Left cardiac atrium (tissue), 4 donors: ENCODE measurements around the gene ST3GAL3. TPM values are rescaled to one million over a fixed set of nuclear protein-coding genes. Genes with fewer than 3 reads are reported as not detected.

Experiments used
- ATAC-seq, 2 donors: fragments of 200-7000 bp; cut with Tn5 transposase; one replicate each; pipeline ENCODE4 v1.9.1; 2020; ENCODE audit warnings: mild to moderate bottlenecking in 2 of 2, moderate library complexity in 2 of 2
- DNase-seq: peaks from one replicate; pipeline ENCODE4 v3.0.0-alpha.2; 2020
- intact Hi-C, 2 donors: fragments of 100-400 bp; cut with DNase I; formaldehyde crosslinking; loops; one replicate each; pipeline versions ENCODE4 v1.14.1 to v1.15.1; 2022 to 2023
- total RNA-seq, 2 donors: library from RNA; stranded (reverse); fragmentation: NEBNext Ultra II Directional; extraction: Animal tissue kit (Norgen Biotek cat#: 25700); gene quantifications; one replicate each; pipeline ENCODE4 v1.2.1, GENCODE V29; 2021
- donor health status: DM: no; HTN: yes; CAD: no.
- donor health status: DM: no; HTN: yes; CAD: no; lungs with severe emphysema.
- donor health status: DM: yes; HTN: yes; CAD: no.
- donor health status: Dilated cardiomyopathy.

Gene ST3GAL3
- total RNA-seq, 2 donors from 2014 or later = 19.4 to 25.9 TPM

DNA sequence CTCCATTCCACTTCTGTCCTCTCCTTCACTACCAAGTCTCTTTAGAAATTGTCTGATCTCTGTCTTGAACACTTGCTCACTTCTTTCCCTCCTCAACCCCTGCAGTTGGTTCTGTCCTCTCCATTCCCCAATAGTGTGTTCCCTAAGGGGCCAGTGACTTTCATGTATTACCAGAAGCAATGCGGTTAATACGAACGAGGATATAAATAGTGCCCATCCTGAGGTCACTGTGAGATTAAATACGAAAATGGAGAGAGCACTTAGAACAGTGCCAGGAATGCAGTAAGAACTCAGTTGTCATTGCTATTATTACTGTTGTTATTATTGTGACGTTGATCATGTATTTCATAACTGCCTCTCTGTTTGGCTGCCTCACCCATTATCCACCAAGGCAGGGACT, 173.3 kb downstream of the ST3GAL3 start:
- ATAC-seq = peak; percentile 57 to 63
- DNase-seq = no peak
- intact Hi-C loops = no loop called here

DNA sequence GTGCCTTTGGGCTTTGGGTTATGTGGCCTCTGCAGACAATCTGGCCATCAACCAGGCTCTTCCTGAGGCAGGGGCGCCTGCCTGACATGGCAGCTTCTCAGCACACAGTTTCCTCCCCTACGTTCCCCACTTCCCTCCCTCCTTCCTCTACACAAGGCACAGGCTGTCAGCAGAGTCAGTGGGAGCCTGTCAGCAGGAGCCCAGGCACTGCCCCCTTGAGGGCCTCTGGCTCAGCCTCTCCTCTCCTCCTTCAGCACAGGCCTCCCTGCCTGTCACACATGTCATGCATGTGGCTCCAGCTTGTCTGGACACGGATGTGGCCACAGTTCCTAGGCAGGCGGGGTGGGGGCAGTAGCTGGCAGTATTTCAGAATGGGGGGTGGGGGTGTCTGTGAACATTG, 174.1 kb downstream of the ST3GAL3 start:
- intact Hi-C loops = no loop called here
- ATAC-seq = no peak

GRCh38 chr1:43882763-43883162, 175.4 kb downstream of the ST3GAL3 start:
- DNase-seq (no peak), ATAC-seq (no peak)
- intact Hi-C loops = no loop called here

More for the DNA sequence above, 174.1 kb downstream of the ST3GAL3 start:
- DNase-seq = no peak

- DNase-seq (no peak), ATAC-seq (no peak)
- intact Hi-C loops = no loop called here
These were observed 176.0 kb downstream of the ST3GAL3 start for GRCh38 chr1:43883321-43883720.

DNA sequence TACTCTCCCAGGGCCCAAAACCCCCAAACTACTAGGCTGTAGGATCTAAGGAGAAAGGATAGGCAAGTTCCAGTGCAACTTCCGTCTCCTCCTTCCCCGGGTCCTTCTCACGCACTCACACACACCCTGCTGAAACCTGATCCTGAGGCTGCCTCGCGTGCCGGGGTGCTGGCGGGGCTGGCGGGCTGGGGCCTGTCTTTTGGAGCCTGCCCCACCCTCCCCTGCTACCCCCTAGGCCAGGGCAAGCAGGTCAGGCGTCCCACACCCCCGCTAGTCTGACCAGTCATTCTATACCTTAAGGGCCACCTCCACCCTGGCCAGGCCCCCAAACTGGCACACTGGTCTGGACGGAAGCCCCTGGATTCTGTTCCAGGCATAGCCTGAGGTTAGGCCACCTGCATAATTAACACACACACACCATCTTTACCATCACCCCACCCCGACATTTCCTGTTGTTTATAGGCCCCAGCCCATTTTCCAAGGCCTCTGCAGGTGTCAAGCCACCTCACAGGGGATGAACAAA, 178.0 kb downstream of the ST3GAL3 start:
- ATAC-seq (no peak), DNase-seq (no peak)
- intact Hi-C loops = no loop called here

DNA sequence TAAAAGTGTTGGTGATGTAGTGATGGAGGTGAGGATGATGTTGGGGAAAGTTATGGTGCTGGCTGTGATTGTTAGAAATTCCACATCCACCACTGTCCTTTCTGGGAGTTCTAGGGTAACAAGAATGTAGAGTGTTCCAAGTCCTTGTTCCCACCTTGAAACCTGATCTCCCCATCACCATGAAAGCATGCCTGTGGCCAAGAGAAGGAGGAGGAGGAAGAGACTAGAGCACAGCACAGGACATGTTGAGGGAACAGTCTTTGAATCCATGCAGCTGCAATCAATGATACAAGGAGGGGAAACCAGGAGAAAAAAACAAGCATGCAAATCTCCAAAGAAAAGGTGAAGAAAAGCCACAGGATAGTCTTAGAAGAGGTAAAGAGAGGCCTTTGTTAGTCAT, 180.4 kb downstream of the ST3GAL3 start:
- no peak for ATAC-seq
- DNase-seq = no peak
- intact Hi-C loops = no loop called here

GRCh38 chr1:43890815-43891214, 183.5 kb downstream of the ST3GAL3 start:
- intact Hi-C loops = no loop called here
- ATAC-seq (no peak), DNase-seq (no peak)

GRCh38 chr1:43893006-43893405, 185.7 kb downstream of the ST3GAL3 start:
- ATAC-seq (peak in 1 of 2 donors; percentile 44), DNase-seq (no peak)
- intact Hi-C loops = no loop called here

GRCh38 chr1:43898981-43899380, 191.6 kb downstream of the ST3GAL3 start:
- DNase-seq (no peak), ATAC-seq (no peak)
- intact Hi-C loops = no loop called here

- intact Hi-C loops = no loop called here
- ATAC-seq = no peak
- DNase-seq = no peak
These were observed 193.1 kb downstream of the ST3GAL3 start for GRCh38 chr1:43900386-43900785.

DNA sequence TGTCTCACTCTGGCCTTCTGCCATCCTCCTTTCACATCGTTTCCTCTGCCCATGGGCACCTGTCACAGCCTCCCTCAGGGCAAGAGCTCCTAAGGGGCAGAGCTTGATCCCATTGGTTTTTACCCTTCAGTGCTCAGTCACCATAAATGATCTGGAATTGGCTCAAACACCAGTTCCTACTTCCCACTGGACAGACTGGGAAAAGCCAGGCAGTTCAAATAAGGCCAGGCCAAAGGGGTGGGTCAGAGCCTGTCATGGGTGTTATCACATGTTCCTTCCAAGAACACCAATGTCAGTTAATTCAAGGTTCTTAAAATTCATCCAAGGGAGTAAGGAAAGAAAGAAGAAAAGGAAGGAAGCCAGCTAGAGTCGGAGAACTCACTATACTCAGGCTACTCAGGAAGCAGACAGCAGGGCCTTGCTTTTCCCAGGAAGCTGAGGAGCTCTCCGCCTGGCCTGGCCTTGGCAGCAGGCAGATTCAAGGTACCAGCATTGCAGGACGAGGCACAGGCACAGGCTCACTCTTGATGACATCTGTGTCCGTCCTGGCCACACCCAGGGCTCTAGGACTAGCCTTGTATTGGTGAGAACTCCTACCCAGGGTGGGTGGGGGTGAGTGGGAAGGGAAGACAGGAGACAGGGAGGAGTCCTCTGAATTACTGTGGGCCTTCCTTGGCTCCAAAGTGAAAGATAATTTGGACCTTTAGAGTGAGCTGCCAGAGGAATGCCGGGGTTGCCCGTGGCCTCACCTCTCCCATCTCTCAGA, 194.0 kb downstream of the ST3GAL3 start:
- intact Hi-C loops = no loop called here
- DNase-seq = no peak
- ATAC-seq = no peak

DNA sequence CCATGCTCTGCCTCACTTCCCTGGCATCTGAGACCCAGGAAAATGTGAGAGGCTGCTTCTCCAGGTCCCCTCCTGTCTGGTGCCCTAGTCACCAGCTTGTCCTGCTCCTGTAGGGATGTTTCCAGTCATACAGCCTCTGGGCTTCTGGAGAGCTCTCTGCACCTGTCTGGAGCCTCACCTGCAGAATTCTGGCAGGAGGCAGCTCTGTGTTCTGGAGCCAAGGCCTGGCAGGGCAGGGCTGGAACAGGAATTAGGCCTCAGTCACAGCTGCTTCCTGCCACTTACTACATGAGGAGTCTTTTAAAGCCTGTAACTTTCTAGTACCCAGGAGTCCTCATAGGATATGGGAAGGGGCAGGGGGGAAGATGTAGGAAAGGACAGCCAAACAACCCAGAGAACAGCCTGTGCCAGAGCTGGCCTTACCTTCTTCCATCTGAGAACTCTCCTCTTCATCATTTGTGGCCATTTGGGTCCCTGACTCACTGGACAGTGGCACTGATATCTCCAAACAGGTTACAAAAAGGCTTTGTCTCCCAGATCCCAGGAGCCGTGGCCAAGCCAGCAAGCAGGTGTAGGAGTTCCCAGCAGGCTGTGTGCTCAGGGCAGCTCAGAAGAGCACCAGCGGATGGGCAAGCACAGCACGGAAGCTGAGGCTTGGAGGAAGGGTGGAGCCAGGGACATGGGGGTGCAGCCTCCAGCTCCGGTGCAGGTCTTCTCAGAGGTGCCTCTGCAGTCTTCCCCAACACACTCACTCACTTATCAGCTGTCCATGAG, 194.9 kb downstream of the ST3GAL3 start:
- DNase-seq (no peak), ATAC-seq (no peak)
- intact Hi-C loops = no loop called here

- ATAC-seq = no peak
- intact Hi-C loops = no loop called here
- DNase-seq = no peak
These were observed 197.6 kb downstream of the ST3GAL3 start for GRCh38 chr1:43904660-43905551.

DNA sequence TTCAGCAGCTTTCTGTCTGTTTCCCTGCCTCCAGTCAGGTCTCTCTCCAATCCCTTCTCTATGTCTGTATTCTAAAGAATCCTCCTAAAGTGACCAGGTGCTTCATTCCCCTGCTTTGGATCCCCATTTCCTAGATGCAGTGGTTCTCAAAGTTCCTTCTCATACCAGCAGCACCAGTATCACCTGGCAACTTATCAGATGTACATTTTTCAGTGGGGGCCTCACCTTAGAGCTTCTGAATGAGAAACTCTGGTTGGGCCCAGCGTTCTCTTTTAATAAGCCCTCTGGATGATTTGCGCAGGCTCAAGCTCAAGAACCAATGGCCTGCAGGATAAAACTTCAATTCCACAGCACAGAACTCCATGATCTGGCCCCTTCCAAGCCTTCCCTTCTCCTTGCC, 200.9 kb downstream of the ST3GAL3 start:
- intact Hi-C loops = no loop called here
- ATAC-seq = no peak

GRCh38 chr1:43908858-43909257, 201.5 kb downstream of the ST3GAL3 start:
- ATAC-seq (no peak), DNase-seq (no peak)
- intact Hi-C loops = no loop called here

More for the DNA sequence above, 200.9 kb downstream of the ST3GAL3 start:
- no peak for DNase-seq

GRCh38 chr1:43910343-43910742, 203.0 kb downstream of the ST3GAL3 start:
- no peak for ATAC-seq
- intact Hi-C loops = no loop called here
- DNase-seq = no peak

DNA sequence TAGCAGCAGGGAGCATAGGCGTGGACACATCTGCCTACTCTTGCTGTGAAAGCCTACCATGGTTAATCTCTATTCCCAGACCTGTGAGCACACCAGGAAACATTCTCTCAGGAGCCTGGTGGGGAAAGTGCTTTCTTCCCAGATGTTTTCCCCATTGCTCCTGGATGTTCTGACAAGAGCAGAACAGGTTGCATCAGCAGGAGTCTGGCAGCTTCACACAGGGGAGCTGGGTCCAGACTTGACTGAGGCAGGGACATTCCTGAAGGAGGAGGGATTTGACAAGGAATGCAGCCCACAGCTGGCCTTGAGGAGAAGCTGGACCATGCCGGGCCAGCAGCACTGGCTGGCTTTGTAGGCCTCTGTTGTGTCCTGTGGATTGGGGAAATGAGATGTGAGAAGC, 205.3 kb downstream of the ST3GAL3 start:
- intact Hi-C loops = no loop called here
- ATAC-seq = peak in 1 of 2 donors; percentile 69
- DNase-seq = no peak

GRCh38 chr1:43913051-43913501, 205.7 kb downstream of the ST3GAL3 start:
- intact Hi-C loops = no loop called here
- no peak for ATAC-seq
- no peak for DNase-seq

GRCh38 chr1:43913666-43914360, 206.5 kb downstream of the ST3GAL3 start:
- ATAC-seq (no peak), DNase-seq (no peak)
- intact Hi-C loops = no loop called here
